EH (cell line): ENCODE data around the gene MAP3K7.
"Not testable (repeated sequence)": the region's sequence is repeated elsewhere in the genome, so short reads cannot be mapped to it uniquely, and the experiment has no call there.

Experiments used
- DNase-seq: peaks from one replicate; pipeline ENCODE4 v3.0.0-alpha.2; 2015; ENCODE audit warnings: low read depth

MAP3K7 gene

DNA sequence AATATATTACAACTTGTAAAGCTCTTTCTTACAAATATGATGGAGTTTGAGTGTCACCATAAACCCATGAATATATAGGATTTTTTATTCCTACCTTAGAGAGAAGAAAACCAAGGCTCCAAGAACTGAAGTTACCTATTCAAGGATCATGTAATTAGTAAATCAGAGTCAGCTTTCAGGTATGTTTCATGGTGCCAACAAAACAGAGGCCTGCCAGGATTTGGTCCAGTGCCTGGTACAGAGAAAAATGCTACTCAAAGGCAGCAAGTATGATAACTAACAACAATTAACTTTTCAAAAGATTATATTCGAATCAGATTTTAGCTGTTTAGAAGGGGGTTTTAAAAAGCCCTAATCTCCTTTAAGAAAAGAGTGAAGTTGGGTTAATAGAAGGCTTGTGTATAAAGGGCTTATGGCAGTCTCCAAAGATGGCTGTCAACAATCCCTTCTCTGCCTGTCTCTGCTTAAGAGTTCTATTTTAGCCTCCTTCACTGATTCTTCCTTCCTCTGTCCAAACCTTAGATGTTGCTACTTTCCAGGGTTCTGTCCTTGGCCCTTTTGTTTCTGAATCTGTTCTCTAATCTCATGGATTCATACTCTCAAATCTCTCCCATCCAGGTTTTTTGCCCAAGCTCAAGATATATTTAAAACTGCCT, 7.8 kb downstream of the MAP3K7 start:
- DNase-seq = no peak

GRCh38 chr6:90575267-90575666, 11.6 kb downstream of the MAP3K7 start:
- no peak for DNase-seq

GRCh38 chr6:90574610-90575009, 12.3 kb downstream of the MAP3K7 start:
- peak; percentile 37 for DNase-seq

- no peak for DNase-seq
Observed at GRCh38 chr6:90573624-90574023, 13.2 kb downstream of the MAP3K7 start.

- no peak for DNase-seq
Observed at GRCh38 chr6:90572856-90573255, 14.0 kb downstream of the MAP3K7 start.

GRCh38 chr6:90569223-90569622, 17.6 kb downstream of the MAP3K7 start:
- no peak for DNase-seq

GRCh38 chr6:90567682-90568081, 19.2 kb downstream of the MAP3K7 start:
- not testable (repeated sequence) for DNase-seq

DNA sequence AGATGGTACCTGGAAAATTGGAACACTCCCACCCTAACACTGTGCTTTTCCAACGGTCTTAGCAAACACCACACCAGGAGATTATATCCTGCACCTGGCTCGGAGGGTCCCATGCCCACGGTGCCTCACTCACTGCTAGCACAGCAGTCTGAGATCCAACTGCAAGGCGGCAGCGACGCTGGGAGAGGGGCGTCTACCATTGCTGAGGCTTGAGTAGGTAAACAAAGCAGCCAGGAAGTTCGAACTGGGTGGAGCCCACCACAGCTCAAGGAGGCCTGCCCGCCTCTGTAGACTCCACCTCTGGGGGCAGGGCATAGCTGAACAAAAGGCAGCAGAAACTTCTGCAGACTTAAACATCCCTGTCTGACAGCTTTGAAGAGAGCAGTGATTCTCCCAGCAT, 24.5 kb downstream of the MAP3K7 start:
- DNase-seq = not testable (repeated sequence)

- DNase-seq = no peak
Observed at GRCh38 chr6:90559931-90560330, 26.9 kb downstream of the MAP3K7 start.

DNA sequence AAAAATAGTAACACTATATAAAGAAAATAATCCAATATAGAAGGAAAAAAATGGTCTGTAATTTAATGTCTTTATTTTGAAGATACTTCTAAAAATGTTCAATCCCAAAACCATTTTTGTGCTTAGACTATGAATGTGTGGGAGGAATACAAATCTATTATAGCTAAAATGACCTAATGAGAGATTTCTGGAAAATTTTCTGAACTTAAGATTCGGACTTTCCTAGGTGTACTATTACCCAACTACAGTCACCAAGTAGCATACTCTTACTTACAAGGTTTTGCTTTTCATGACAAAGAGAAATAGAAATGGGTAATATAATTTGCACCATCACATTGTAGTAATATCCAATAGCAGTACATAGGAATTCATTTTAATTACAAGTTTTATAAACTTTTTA, 29.9 kb downstream of the MAP3K7 start:
- DNase-seq = no peak

DNA sequence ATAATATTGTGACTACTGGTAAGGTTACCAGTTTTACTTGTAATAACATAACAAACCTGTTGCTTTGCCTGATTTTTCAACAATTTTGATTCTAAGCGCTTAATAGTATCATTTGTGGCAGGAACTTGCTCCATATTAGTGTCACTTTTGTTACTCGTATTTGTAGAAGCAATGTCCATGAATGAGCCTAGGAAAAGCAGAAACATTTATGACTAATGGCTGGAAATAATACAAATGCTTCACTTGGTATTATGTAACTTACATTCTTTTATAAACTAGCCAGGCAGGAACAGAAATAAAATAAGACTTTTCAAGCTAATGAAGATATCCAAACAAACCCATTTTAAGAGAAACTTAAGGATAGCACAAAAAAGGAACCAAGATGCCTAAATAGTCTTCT, 38.9 kb downstream of the MAP3K7 start:
- DNase-seq = peak; percentile 34

GRCh38 chr6:90547079-90547478, 39.8 kb downstream of the MAP3K7 start:
- no peak for DNase-seq

GRCh38 chr6:90545448-90545847, 41.4 kb downstream of the MAP3K7 start:
- peak; percentile 4 for DNase-seq

GRCh38 chr6:90544741-90545140, 42.1 kb downstream of the MAP3K7 start:
- DNase-seq = no peak

DNA sequence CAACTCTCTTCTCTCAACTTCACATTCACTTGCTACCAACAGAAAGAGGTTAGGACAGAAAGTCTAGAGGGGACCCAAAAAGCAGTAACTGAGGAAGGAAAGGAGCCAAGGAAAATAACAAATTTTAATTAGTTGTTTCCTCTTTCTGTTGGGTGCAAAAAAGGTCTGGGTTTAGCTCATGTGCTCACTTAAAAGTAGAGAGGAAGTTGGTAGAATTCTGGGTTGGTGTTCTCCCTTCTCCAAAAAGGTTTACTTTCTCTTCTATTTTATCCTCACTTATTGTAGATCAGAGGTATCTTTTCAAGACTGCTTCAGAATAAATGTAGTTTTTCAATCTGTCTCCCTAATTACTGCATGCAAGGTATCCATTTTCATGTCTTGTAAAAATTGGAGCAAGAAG, 42.8 kb downstream of the MAP3K7 start:
- DNase-seq = no peak

DNA sequence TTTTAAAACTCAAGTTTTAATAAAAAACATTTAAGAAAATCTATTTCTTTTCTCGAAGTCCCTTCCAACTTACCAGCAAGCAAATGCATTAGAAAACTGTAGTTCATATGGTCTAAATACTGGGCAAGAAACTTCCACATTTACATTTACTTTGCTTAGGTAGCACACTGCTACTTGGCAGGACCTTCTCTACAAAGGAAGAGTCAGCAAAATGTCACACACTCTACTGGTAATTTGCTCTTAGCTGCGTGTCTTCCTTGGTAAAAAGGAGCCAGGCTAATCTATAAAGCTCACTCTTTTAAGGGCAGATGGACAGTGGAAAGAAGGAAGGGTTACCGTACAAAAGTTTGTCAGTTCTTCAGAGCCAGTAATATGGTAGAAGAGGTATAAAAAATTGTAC, 45.7 kb downstream of the MAP3K7 start:
- no peak for DNase-seq

DNA sequence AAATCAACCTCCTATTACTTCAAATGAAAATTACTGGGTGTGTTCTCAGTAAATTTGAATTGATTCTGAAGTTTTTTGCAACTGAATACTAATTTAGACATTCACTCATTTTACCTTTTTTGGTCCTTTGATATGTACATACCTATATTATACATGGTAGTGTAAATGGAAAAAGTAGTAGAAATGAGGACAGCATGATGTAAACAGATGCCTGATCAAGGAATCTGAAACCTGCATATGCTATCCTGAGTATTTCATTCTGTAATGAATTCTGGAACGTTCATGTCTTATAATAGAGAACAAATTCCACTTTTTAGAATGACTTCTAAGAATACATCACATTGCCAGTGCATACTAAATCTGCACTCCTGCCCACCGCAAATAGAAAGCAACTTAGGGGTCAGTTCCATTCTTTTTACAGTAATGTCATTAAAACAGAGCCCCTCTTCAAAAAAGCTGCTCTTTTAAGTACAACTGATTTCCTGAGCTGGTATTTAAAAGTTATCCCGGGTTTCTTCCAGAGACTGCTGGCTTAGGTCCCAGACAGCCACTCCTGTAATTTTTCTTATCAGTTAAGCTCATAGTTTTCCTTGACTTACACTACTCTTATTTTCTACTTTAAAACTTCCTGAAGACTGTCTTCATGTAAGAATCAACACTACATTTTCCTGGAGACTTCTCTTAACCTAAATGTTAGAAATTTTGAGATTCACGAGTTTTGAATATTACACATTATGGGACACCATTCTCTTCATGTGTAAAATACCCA, 48.4 kb downstream of the MAP3K7 start:
- DNase-seq = peak; percentile 30

GRCh38 chr6:90537723-90538258, 49.1 kb downstream of the MAP3K7 start:
- DNase-seq = peak; percentile 70

- peak; percentile 66 for DNase-seq
Observed at GRCh38 chr6:90537027-90537426, 49.8 kb downstream of the MAP3K7 start.

DNA sequence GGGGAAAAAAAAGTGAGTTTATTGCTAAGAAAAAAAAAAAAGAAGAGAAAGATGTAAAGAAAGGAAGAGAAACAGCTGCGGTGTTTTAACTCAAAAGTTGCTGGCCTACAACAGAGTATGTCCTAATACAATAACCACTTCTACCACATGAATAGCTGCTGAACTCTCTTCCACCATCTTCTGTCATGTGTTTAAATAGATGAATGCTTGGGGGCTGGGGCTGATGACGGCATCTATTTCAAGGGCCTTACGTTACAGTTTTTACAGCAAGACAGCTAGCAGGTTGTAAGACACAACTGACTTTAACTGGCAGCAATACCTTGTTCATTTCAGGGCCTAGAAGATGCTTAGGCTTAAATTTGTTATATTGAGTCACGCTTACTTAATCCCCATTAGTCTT, 50.4 kb downstream of the MAP3K7 start:
- no peak for DNase-seq

DNA sequence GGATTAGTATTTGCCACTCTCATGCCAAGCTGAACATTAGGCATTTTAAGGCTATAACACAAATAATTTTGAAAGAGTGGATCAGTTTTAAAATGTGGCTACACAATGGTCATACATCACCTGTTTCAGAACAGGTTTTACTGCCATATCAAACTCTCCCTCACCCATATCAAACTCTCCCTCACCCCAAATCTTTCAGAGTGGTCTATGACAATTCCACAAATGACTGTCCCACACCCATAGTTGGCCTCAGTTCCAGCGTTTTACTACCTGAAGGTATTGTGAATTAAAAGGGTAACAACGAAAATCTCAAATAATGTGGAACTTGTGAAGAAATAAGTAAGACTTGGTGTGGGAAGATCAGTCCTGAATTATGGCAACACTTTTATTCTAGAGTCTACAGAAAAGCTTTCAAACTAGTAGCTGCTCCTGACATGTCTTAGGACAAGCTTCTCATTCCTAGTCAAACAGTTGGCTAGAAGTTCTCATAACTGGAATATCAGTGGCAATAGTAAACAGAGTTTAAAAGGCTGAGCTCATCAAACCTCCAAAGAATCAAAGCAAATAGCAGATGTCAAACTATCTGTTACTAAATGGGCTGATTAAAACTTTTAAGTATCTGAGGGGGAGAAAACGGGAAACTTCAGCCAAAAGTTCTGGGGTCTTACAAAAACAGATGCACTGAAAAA, 52.4 kb downstream of the MAP3K7 start:
- no peak for DNase-seq

- no peak for DNase-seq
Observed at GRCh38 chr6:90533615-90534336, 53.1 kb downstream of the MAP3K7 start.
